Measurements from ENCODE around the gene TECPR2. TPM values are rescaled to one million over a fixed set of nuclear protein-coding genes. Genes with fewer than 3 reads are reported as not detected.

The TECPR2 gene
- total and polyA plus RNA-seq, 10 of the 15 experiments (the other 5 are each of a cell fraction or from before 2014, with no cell fraction given), result 0.15 to 10.0 (median 3.0) TPM

DNA sequence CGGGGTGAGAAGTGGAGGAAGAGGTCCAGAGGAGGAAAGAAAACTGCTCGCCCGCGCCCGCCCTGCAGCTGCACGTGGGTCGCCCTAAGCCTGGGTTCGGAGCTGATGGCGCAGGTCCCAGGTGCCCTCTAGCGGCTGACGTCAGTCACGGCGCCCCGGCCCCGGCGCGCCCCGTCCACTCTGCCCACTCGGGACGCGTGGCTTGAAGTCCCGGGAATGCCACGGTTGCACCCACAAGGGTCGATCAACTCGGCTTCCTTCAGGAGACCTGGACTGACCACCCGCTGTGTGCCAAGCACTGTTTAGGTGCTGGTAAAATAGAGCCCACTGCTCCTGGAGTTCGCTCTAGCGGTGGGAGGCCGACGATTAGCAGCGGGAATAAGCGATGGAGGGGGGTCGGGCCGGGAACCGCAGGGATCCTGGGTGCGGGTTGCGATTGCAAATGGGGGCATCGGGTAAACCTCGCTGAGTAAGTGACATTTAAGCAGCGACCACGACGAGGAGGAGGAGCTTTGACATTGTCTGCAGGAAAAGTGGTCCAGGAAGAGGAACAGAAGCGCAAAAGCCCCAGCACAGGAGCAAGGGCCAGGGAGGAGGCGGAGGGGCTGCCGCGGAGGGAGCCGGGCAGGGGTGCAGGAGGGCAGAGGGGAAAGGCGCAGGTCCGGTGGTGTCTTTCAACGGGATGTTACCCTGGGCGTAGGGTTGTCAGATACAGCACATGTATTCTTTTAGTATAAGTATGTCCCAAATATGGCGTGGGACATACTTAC lies 48.3 kb upstream of the TECPR2 start (continued):
- TF ChIP-seq MXI1 (IDR thresholded peaks at IDR 0.05; ENCODE audit: low read depth, low read length), result peak; percentile 97
- TF ChIP-seq RCOR1 (conservative IDR thresholded peaks at IDR 0.05; ENCODE audit: low read depth, low read length), result no peak
- TF ChIP-seq KLF5 (IDR thresholded peaks at IDR 0.05; ENCODE audit: partially characterized antibody), result no peak
- TF ChIP-seq MTA2 (IDR thresholded peaks at IDR 0.05; ENCODE audit: low read depth), result peak; percentile 51; the same call in 1 of the 2 replicates
- TF ChIP-seq POLR2AphosphoS5 (IDR thresholded peaks at IDR 0.05; ENCODE audit: low read length), result no peak
- TF ChIP-seq FOS (IDR thresholded peaks at IDR 0.05; ENCODE audit: borderline replicate concordance, extremely low read depth, insufficient read length), result no peak
- no peak for TF ChIP-seq PAX5 (IDR thresholded peaks at IDR 0.05; ENCODE audit: borderline replicate concordance, low read depth, low read length)
- TF ChIP-seq, protein P1, sequence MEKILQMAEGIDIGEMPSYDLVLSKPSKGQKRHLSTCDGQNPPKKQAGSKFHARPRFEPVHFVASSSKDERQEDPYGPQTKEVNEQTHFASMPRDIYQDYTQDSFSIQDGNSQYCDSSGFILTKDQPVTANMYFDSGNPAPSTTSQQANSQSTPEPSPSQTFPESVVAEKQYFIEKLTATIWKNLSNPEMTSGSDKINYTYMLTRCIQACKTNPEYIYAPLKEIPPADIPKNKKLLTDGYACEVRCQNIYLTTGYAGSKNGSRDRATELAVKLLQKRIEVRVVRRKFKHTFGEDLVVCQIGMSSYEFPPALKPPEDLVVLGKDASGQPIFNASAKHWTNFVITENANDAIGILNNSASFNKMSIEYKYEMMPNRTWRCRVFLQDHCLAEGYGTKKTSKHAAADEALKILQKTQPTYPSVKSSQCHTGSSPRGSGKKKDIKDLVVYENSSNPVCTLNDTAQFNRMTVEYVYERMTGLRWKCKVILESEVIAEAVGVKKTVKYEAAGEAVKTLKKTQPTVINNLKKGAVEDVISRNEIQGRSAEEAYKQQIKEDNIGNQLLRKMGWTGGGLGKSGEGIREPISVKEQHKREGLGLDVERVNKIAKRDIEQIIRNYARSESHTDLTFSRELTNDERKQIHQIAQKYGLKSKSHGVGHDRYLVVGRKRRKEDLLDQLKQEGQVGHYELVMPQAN (conservative IDR thresholded peaks at IDR 0.05), result peak; percentile 65
- TF ChIP-seq RB1 (IDR thresholded peaks at IDR 0.05; ENCODE audit: borderline replicate concordance), result peak; percentile 51; the same call in 1 of the 2 replicates
- TF ChIP-seq, protein P2, sequence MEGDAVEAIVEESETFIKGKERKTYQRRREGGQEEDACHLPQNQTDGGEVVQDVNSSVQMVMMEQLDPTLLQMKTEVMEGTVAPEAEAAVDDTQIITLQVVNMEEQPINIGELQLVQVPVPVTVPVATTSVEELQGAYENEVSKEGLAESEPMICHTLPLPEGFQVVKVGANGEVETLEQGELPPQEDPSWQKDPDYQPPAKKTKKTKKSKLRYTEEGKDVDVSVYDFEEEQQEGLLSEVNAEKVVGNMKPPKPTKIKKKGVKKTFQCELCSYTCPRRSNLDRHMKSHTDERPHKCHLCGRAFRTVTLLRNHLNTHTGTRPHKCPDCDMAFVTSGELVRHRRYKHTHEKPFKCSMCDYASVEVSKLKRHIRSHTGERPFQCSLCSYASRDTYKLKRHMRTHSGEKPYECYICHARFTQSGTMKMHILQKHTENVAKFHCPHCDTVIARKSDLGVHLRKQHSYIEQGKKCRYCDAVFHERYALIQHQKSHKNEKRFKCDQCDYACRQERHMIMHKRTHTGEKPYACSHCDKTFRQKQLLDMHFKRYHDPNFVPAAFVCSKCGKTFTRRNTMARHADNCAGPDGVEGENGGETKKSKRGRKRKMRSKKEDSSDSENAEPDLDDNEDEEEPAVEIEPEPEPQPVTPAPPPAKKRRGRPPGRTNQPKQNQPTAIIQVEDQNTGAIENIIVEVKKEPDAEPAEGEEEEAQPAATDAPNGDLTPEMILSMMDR (IDR thresholded peaks at IDR 0.05 in 2 of 3, conservative IDR thresholded peaks at IDR 0.05 in 1 of 3; ENCODE audit: control insufficient read depth in 2 of 3, extremely low read depth in 1 of 3, insufficient read depth in 1 of 3, low read depth in 3 of 3, low read length in 3 of 3), result peak; percentile 94 to 97 (median 96); a peak in 5 of 6 replicates
- no peak for TF ChIP-seq ASH2L (IDR thresholded peaks at IDR 0.05; ENCODE audit: borderline replicate concordance, low read depth)
- TF ChIP-seq ZZZ3 (IDR thresholded peaks at IDR 0.05; ENCODE audit: control insufficient read depth, insufficient read length, low read depth), result no peak
- peak; percentile 94 for TF ChIP-seq BACH1 (IDR thresholded peaks at IDR 0.05; ENCODE audit: borderline replicate concordance)

Data from GM12878 (cell line).